IMR-90 (cell line): ENCODE measurements around the gene RECK.

Experiments used
- POLR2A ChIP-seq: IDR thresholded peaks from 2 replicates; pipeline ENCODE4 v1.6.1; 2012; ENCODE audit warnings: mild to moderate bottlenecking, low read depth, low read length
- TF ChIP-seq, protein P1 (sequence below): conservative IDR thresholded peaks from 2 replicates; pipeline ENCODE4 v1.5.1; 2012; ENCODE audit warnings: mild to moderate bottlenecking, low read depth, low read length, improper control_type of control experiment

- TF ChIP-seq, protein P1, sequence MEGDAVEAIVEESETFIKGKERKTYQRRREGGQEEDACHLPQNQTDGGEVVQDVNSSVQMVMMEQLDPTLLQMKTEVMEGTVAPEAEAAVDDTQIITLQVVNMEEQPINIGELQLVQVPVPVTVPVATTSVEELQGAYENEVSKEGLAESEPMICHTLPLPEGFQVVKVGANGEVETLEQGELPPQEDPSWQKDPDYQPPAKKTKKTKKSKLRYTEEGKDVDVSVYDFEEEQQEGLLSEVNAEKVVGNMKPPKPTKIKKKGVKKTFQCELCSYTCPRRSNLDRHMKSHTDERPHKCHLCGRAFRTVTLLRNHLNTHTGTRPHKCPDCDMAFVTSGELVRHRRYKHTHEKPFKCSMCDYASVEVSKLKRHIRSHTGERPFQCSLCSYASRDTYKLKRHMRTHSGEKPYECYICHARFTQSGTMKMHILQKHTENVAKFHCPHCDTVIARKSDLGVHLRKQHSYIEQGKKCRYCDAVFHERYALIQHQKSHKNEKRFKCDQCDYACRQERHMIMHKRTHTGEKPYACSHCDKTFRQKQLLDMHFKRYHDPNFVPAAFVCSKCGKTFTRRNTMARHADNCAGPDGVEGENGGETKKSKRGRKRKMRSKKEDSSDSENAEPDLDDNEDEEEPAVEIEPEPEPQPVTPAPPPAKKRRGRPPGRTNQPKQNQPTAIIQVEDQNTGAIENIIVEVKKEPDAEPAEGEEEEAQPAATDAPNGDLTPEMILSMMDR = no peak
- no peak for TF ChIP-seq POLR2A
Observed at GRCh38 chr9:36118201-36118600, 81.5 kb downstream of the RECK start.
